A172 (cell line): ENCODE data around the gene RPLP1. TPM values are rescaled to one million over a fixed set of nuclear protein-coding genes. Genes with fewer than 3 reads are reported as not detected.
"Not testable (repeated sequence)": the region's sequence is repeated elsewhere in the genome, so short reads cannot be mapped to it uniquely, and the experiment has no call there.

Experiments
- DNase-seq: peaks from one replicate; pipeline ENCODE4 v3.0.0-alpha.2; 2015; ENCODE audit warnings: low spot score
- total RNA-seq: library from RNA; depleted of rRNA; stranded (reverse); fragments of >200 nt; shearing (Covaris generic); gene quantifications from 2 replicates; pipeline ENCODE4 v1.2.3, GENCODE V29; 2014

RPLP1 gene
- total RNA-seq, 1 experiment from 2014 or later: 499 TPM

DNA sequence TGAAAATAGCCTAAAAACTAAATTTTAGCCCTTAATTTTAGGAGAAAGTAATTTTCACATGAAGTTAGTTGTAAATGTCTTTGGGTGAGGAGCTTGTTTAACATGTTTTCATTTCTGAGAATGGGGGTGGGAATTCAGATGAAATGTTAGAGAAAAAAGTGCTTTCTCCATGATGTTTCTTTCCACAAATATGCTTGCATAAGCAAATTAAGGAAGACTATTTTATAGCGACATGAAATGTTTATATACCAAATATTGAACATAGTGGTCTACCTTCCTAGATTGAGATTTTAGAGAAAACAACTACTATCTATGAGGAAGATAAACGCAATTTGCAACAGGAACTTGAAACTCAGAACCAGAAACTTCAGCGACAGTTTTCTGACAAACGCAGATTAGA, 13.0 kb upstream of the RPLP1 start:
- DNase-seq: no peak

DNA sequence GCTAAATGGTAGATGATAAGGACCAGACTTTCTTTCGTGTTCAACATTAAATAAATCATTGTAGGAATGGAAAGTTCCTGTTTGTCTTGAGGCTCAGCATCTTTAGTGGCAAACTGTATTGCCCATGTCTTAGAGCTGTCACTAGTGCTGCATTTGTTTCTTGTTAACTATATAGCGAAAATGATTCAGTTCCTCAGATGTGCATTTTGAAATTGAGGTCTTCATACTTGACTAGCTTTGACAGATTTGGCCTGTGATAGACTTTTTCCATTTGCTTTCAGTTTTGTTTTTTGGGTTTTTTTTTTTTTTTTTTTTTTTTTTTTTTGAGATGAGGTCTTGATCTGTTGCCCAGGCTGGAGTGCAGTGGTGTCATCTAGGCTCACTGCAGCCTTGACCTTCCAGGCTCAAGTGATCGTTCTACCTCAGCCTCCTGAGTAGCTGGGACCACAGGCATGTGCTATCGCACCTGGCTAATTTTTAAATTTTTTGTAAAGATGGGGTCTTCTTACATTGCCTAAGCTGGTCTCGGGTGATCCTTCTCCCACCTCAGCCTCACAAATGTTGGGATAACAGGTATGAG, 9.5 kb upstream of the RPLP1 start:
- DNase-seq: no peak

DNA sequence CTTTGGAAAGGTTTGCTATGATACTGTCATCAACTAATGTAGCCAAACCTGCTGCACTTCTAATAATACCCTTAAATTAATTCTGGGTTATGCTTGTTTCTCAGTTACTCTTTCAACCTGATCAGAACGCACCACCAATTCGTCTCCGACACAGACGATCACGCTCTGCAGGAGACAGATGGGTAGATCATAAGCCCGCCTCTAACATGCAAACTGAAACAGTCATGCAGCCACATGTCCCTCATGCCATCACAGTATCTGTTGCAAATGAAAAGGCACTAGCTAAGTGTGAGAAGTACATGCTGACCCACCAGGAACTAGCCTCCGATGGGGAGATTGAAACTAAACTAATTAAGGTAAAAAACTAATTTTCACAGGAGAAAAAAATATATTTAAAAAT, 7.9 kb upstream of the RPLP1 start:
- no peak for DNase-seq

DNA sequence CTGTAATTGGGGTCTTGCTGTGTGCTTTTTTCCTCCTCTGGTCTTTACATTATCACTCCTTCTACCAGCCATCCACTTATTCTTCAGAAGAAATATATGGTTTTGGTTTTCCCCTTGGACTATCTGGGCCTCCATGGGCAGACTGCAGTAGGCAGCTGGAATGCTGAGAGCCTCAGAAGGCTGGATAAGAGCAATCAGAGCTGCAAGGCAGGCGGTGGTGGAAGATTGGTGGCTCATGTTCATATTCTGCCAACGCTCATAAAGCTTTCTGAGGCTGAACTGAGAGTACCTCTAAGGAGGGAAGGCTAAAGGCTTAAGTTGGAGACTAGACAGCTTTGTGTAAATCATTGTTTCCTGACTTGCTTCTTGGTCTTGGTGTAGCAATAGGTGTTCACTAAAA, 5.7 kb upstream of the RPLP1 start:
- DNase-seq: no peak

DNA sequence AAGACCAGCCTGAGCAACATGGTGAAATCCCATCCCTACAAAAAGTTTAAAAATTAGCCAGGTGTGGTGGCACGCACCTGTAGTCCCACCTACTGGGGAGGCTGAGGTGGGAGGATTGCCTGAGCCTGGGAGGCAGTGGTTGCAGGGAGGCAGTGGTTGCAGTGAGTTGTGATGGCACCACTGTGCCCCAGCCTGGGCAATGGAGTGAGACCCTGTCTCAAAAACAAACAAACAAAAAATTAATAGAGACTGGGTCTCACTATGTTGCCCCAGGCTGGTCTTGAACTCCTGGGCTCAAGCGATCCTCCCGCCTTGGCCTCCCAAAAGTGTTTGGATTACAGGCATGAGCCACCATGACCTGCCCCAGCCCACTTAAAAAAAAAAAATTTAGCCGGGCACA, 2.4 kb upstream of the RPLP1 start:
- DNase-seq: not testable (repeated sequence)

DNA sequence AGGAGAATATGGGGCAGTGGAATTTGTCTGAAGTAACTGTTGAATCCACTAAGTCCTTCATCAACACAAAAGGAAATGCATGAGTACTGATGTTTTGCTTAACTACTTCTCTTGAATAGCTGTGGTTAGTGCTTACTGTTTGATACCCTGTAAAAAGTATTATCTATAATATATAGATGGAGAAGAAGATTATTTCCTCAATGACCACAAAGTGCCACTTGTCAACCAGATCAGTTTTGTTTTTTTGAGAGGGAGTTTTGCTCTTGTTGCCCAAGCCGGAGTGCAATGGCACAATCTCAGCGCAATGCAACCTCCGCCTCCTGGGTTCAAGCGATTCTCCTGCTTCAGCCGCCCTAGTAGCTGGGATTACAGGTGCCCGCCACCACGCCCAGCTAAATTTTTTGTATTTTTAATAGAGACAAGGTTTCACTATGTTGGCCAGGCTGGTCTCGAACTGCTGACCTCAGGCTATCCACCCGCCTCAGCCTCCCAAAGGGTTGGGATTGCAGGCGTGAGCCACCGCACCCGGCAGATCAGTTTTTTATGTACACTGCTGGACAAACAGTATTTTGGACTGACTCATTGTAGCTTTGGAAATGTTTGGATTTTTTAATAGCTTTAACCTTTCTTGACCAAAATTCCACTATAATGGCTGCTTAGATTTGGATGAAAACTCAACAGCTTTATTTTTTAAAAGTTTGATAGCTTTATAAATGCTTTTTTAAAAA, 1.5 kb upstream of the RPLP1 start:
- DNase-seq: no peak

DNA sequence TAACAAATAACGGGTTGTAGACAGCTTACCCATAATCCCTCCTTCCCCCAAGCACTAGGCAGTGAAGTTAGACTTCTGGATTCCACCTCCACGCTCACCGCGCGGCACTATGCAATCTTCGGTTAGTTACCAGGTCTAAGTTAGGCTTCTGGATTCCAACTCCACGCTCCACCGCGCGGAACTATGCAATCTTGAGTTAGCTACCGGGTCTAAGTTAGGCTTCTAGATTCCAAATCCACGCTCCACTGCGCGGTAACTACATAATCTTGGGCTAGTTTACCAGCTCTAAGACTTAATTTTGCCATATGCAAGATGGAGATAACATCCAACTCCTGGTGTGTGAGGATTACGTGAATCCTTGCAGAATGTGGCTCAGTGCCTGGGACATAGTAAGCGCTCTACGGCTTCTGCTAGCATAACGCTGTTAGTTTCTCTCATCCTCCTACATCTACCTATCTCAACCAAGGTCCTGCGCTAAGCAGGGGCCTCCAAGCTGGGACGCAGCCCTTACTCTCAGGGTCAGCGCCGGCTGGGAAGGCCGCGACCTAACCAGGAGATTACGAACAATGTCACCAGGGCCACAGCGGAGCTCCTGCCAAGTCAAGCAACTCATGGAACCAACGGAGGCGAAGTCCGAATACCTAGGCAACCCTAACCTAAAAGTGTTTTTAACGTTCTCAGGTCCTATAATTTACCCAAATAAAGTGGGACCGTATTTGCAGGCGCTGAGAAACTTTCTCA, 497 bp upstream of the RPLP1 start:
- no peak for DNase-seq

- DNase-seq: no peak
Measured at GRCh38 chr15:69454953-69455352, 2.3 kb downstream of the RPLP1 start.

GRCh38 chr15:69456208-69457166, 3.9 kb downstream of the RPLP1 start:
- no peak for DNase-seq

DNA sequence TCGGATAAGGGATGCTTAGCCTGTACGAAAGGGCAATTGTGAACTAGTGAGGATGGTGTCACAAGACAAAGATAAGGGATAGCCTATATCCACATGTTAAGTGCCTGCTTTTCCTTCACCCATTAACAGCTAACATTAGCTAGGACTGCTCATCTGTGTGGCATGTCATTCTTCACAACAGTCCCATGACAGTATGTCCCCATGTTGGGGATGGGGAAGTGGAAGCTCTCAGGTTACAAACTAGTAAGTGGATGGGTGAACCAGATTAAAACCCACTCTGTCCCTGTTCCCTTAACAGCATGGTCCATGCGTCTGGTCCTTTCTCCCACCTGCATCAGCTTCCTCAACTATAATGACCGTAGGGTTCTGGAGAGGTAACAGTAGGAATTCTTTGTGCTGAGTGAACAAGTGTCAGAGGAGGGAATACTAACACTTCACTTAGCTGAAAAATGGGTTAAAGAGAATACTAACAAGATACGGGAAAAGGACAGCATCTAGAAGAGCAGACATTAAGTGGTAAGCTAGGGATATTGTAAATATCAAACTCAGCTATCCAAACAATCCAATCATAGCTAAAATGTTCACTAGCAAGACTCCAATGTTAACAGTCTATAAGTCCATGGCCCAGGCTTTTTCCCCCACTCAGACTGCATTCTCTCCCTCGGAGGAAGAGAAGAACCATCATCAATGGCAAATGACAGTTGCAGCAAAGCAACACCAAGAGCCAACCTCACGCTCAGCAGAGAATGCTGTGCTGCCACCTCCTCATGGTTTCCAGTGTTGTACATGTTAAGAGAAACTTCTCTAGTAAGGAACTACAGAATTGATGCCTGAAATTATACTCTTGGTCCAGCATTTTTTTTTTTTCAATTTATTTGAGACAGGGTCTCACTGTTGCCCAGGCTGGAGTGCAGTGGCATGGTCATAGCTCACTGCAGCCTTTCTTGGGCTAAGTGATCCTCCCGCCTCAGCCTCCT, 5.0 kb downstream of the RPLP1 start:
- no peak for DNase-seq

GRCh38 chr15:69459066-69459465, 6.4 kb downstream of the RPLP1 start:
- no peak for DNase-seq

DNA sequence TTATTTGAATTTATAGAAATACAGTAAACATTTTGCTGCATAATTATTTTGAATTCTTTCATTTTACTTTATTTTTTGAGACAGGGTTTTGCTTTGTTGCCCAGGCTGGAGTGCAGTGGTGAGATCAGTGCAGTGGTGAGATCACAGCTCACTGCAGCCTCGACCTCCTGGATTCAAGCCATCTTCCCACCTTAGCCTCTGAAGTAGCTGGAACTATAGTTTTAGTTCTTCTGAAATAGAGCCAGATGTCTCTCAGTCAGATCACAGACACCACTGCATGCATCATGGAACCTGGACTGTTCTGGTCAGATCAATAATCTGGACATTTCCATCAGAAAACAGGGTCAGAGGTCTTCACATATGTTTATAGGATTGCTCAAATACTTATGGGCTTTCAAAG, 7.9 kb downstream of the RPLP1 start:
- no peak for DNase-seq

DNA sequence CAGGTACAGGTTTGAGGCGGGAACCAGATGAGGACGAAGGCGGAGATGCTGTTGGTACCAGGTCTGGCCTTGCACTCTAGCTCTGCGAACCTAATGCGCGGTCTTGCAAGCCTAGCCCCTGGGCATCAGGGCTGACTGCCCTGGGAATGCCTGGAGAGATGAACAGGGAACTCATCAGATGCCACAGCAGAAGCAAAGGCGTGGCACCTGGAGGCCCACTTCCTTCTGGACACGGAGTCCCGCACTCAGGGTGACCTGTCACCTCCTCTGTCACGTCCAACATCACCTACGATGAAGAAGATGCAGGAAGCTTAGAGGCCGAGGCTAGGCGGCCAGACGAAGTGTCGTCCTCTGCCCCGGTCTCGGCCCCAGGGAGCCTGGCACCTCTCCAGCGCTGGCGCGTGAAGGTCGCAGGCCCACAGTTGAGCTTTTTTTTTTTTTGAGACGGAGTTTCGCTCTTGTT, 9.4 kb downstream of the RPLP1 start:
- no peak for DNase-seq

DNA sequence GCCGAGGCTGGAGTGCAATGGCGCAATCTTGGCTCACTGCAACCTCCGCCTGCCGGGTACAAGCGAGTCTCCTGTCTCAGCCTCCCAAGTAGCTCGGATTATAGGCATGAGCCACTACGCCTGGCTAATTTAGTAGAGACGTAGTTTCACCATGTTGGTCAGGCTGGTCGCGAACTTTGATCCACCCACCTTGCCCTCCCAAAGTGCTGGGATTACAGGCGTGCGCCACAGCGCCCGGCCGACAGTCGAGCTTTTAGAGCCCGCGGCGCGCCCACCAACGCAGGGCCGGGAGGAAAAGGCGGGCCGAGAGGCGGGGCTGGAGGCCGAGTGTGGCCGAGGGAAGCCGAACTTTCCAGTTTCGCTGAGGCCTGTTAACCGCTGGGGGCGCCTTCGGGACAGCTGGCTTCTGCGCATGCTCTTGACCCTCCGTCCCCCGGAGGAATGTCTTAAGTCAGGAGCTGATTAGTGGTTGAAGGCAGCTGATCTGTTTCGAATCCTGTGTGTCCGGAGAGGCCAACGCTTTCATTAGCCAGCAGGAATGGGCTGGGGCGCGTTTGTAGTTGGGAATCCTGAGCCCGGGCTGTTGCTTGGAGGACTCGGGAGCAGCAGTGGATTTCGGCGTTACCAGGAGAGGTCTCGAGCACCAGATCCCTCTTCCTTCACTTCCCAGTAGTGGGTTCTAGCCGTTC, 10.0 kb downstream of the RPLP1 start:
- DNase-seq: peak; percentile 96

DNA sequence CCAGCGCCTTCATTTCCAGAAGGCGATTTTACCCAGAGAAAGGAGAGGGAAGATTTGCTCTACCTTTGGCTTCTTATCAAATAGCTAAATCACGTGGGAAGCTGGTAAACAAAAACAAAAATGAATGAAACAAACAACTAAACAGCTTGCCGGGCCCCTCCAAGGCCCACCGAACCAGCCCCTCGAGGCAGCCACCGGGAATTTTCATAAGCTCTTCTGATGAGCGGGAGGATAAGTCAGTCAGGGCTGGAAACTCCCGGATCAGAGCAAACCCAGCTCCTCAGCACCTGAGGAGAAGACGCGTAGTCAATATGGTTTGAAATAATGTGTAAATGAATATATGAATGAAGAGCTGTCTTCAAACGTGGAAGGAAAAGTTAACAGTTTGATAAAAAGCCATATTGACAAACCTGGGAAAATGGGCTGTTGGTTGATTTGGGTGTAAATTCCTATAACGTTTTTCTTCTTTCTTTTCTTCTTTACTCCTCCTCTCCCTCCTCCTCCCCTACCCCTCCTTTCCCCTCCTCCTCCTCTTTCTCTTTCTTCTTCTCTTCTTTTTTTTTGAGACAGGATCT, 10.7 kb downstream of the RPLP1 start:
- no peak for DNase-seq

DNA sequence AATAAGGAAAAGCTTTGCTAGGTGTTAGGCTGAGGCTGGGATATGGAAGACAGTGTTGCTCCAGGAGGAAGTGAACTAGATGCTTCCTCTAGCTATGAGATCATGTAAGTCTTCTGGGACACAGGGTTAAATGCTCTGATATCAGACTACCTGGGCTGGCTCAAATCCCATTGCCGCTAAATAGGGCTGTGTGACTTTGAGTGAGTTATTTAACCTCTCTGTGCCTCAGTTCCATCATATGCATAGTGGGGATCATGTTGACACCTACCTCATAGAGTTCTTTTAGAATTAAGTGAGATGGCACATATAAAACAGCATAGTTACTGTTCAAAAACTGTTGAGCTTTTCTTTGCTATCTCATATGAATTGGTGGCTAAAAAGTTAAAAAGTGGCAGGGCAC, 12.6 kb downstream of the RPLP1 start:
- DNase-seq: no peak

DNA sequence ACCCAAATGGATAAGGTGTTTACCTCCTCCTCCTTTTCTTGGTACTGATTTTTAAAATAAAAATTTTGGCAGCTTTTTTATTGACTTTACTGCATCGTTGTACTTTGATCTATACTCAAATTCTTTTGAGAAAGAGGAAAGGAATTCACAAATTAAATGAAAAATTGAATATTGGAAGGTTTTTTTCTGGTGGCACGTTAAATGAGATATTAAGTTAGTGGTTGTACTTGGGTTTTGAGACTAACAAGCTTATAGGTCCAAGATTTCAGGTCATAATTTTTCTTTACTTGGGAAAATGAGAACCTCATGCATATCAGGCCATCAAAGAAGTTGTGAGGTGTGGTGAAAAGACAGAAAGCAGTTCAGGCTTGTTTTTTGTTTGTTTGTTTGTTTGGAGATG, 14.1 kb downstream of the RPLP1 start:
- no peak for DNase-seq

DNA sequence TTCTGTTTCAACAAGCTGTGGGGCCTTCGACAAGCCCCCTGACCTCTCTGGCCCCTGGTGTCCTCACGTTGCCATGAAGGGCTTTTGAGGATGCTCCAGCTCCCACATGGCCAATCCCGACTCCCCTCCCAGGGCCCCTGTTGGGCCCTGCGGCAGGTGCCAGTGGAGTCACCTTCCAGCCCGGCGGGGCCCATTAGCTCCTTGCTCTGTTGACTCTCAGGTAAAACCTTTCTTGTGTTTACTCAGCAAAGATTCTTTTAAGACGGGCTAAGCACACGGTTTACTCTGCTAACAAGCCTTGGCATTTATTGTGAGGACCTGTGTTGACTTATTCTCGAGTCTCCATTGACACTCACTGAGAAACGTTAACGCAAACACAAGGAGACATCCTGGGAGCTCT, 15.0 kb downstream of the RPLP1 start:
- DNase-seq: no peak

DNA sequence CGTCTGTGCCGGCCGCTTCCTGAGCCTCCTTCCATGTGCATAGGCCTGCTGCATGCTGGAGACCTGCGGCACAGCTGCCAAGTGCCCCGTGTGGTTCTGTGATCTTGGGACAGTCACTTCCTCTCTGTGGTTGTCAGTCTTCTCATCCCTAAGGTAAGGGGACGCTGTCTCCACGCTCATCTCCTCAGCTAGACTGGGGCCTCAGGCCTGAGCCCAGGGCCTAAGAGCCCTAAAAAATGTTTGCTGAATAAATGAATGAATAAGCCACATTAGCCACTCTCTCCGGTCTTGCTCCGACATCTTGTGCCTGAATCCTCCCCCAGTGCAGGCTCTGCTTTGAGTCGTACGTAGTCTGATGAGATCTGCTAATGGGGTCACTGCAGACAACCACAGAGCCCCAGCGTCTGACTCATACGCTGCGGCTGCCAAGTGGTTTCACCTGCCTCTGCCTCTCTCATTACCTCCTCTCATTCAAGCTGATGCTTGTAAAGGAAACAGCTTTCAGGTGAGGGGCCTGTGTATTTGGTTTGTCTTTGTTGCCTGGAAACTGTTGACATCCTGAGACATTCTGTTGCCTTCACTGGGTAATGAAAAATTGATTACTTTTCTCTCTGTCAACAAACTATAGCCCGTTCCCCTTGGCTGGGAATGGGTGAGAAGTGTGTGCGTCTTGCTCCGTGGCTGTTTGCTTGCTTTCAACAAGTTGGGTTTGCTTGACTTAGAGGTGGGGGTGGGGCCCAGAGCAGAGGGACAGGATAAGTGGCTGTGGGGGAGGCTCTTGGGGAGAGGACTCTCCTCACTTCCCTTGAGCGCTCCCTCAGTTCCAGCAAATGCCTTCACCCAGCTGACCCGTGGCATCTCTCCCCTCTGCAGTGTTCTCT, 15.9 kb downstream of the RPLP1 start:
- peak; percentile 83 for DNase-seq
